Coronary artery (tissue), 2 donors: ENCODE data around the gene TTC9C.
A peak's percentile ranks its signal among the peaks of the same experiment; 100 is the strongest.

ENCODE experiments used
- DNase-seq: peaks from one replicate; pipeline ENCODE4 v3.0.0-alpha.2; 2017; ENCODE audit warnings: low spot score
- H3K27ac ChIP-seq, 2 donors: fragments of 200-600 bp; sonication (generic); one replicate each; pipeline ENCODE4 v1.5.1; 2016 to 2019
- H3K4me3 ChIP-seq: fragments of 200-600 bp; sonication (generic); 2 replicates; pipeline ENCODE4 v1.5.1; 2016; ENCODE audit warnings: mild to moderate bottlenecking, moderate library complexity
- CTCF ChIP-seq: fragments of 200-600 bp; sonication (generic); IDR thresholded peaks from one replicate; pipeline ENCODE4 v1.5.1; 2019; ENCODE audit warnings: antibody characterized with exemption

The TTC9C gene

DNA sequence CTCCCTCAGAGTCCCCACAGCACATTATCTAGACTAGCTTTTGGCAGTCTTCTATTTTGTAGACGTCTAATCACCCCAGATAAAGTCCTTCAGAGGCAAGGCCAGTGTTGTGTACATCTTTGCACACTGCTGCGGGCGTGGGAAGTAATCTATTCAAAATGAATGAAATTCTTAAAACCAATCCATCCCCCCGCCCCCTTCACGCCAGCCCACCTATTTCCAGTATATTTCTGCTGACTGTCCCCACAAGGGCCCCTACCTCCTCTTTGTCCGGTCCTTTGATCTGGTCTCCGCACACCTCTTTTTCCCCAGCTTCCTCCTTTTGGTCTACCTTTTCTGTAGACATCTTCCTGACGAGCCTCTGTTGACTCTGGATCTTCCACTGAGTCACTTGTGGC lies 21.4 kb upstream of the TTC9C start:
- Histone ChIP-seq H3K27ac (peak overlapping the region; percentile 62 to 78), H3K4me3 (peak overlapping the region; percentile 86)
- DNase-seq = no peak
- no peak for TF ChIP-seq CTCF

GRCh38 chr11:62707277-62707861 lies 20.9 kb upstream of the TTC9C start, which contains the start of the genes BSCL2 and GNG3:
Gene BSCL2 (minus strand): TSS chr11:62707424. CDS start chr11:62707195, 229 bp downstream.
Gene GNG3 (plus strand): TSS chr11:62707676. CDS start chr11:62708296, 620 bp downstream.
- H3K4me3 ChIP-seq = peak within 1 kb of the TSS; percentile 86
- TF ChIP-seq CTCF = no peak
- no peak for DNase-seq
- peak within 1 kb of the TSS; percentile 62 to 88 for H3K27ac ChIP-seq

GRCh38 chr11:62708392-62708791 lies 19.9 kb upstream of the TTC9C start:
- TF ChIP-seq CTCF = no peak
- Histone ChIP-seq H3K4me3 (peak overlapping the region; percentile 78), H3K27ac (peak overlapping the region in 1 of 2 donors; percentile 88)
- DNase-seq = no peak

GRCh38 chr11:62708793-62709192 lies 19.5 kb upstream of the TTC9C start:
- Histone ChIP-seq H3K27ac (peak overlapping the region; percentile 88 to 93), H3K4me3 (peak overlapping the region; percentile 78)
- DNase-seq = no peak
- no peak for TF ChIP-seq CTCF

DNA sequence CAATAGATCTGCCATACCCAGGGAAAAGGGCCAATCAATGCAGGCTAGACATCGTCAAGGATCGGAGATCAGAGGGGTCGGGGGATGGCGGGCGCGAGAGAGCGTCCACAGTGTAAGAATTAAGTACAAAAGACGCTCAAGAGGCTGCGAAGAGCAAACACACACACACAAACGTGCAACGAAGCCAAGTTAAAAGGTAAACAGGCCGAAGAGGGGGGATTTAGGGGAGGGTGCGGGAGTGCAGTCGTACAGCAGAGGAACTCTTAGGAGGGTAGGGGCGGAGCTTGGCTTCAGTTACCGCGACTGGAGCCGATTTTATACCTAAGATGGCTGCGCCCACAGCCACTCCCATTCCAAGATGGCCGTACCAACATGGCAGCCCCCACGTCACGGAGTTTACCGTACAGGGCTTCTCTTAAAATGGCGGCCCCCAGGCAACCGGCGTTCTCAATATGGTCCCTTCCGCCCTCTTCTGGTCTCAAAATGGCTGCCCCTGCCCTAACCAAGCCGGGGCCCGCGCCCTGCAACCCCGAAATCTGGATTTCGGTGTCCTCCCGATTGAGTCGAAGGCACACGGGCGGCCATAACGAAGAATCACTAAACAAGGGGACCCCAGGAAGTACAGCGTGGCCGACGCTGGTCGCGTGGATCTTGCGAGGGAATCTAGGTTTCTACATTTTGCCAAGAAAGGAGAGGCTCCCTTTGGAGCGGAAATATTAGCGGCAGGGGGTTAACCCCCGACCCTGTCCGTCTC lies 18.9 kb upstream of the TTC9C start:
- DNase-seq = peak; percentile 98
- TF ChIP-seq CTCF = no peak
- peak overlapping the region; percentile 78 for H3K4me3 ChIP-seq
- peak overlapping the region; percentile 88 to 93 for H3K27ac ChIP-seq

GRCh38 chr11:62710001-62710345 lies 18.3 kb upstream of the TTC9C start:
- H3K27ac ChIP-seq = peak overlapping the region; percentile 88 to 93
- H3K4me3 ChIP-seq = peak overlapping the region; percentile 78
- DNase-seq = peak; percentile 75
- TF ChIP-seq CTCF = no peak
